ENCODE data around the gene CCPG1.
"Not testable (repeated sequence)": the region's sequence is repeated elsewhere in the genome, so short reads cannot be mapped to it uniquely, and the experiment has no call there.

Gene CCPG1, protein sequence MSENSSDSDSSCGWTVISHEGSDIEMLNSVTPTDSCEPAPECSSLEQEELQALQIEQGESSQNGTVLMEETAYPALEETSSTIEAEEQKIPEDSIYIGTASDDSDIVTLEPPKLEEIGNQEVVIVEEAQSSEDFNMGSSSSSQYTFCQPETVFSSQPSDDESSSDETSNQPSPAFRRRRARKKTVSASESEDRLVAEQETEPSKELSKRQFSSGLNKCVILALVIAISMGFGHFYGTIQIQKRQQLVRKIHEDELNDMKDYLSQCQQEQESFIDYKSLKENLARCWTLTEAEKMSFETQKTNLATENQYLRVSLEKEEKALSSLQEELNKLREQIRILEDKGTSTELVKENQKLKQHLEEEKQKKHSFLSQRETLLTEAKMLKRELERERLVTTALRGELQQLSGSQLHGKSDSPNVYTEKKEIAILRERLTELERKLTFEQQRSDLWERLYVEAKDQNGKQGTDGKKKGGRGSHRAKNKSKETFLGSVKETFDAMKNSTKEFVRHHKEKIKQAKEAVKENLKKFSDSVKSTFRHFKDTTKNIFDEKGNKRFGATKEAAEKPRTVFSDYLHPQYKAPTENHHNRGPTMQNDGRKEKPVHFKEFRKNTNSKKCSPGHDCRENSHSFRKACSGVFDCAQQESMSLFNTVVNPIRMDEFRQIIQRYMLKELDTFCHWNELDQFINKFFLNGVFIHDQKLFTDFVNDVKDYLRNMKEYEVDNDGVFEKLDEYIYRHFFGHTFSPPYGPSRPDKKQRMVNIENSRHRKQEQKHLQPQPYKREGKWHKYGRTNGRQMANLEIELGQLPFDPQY

GRCh38 chr15:55408012-55408928, at the start of gene CCPG1, which contains the start of gene PIERCE2:
Gene CCPG1, minus strand, starts transcription at chr15:55408359. Its CDS starts 18,935 bp downstream, at chr15:55389424.
Gene PIERCE2, plus strand, starts transcription at chr15:55408495. Its CDS starts 274 bp downstream, at chr15:55408769.
- TF ChIP-seq, protein P1, sequence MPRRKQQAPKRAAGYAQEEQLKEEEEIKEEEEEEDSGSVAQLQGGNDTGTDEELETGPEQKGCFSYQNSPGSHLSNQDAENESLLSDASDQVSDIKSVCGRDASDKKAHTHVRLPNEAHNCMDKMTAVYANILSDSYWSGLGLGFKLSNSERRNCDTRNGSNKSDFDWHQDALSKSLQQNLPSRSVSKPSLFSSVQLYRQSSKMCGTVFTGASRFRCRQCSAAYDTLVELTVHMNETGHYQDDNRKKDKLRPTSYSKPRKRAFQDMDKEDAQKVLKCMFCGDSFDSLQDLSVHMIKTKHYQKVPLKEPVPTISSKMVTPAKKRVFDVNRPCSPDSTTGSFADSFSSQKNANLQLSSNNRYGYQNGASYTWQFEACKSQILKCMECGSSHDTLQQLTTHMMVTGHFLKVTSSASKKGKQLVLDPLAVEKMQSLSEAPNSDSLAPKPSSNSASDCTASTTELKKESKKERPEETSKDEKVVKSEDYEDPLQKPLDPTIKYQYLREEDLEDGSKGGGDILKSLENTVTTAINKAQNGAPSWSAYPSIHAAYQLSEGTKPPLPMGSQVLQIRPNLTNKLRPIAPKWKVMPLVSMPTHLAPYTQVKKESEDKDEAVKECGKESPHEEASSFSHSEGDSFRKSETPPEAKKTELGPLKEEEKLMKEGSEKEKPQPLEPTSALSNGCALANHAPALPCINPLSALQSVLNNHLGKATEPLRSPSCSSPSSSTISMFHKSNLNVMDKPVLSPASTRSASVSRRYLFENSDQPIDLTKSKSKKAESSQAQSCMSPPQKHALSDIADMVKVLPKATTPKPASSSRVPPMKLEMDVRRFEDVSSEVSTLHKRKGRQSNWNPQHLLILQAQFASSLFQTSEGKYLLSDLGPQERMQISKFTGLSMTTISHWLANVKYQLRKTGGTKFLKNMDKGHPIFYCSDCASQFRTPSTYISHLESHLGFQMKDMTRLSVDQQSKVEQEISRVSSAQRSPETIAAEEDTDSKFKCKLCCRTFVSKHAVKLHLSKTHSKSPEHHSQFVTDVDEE (CRISPR knock-in tag; IDR thresholded peaks at IDR 0.05): 0 out of 2 replicates have a peak, but pooled peaks have one; percentile 22
- TF ChIP-seq CREB5 (CRISPR knock-in tag; IDR thresholded peaks at IDR 0.05; ENCODE audit: low read depth) (no peak), ZNF565 (CRISPR knock-in tag; conservative IDR thresholded peaks at IDR 0.05; ENCODE audit: low read depth) (no peak), BACH2 (CRISPR knock-in tag; IDR thresholded peaks at IDR 0.05; ENCODE audit: borderline replicate concordance) (no peak), ZNF70 (CRISPR knock-in tag; IDR thresholded peaks at IDR 0.05) (0 out of 2 replicates have a peak, but pooled peaks have one; percentile 7), GLIS3 (CRISPR knock-in tag; IDR thresholded peaks at IDR 0.05) (0 out of 2 replicates have a peak, but pooled peaks have one; percentile 17), CSDC2 (CRISPR knock-in tag; IDR thresholded peaks at IDR 0.05) (0 out of 2 replicates have a peak, but pooled peaks have one; percentile 56), TCF4 (CRISPR knock-in tag; IDR thresholded peaks at IDR 0.05; ENCODE audit: borderline replicate concordance) (peak; percentile 53; the same call in 1 of the 2 replicates)
- peak; percentile 96 for ATAC-seq

DNA sequence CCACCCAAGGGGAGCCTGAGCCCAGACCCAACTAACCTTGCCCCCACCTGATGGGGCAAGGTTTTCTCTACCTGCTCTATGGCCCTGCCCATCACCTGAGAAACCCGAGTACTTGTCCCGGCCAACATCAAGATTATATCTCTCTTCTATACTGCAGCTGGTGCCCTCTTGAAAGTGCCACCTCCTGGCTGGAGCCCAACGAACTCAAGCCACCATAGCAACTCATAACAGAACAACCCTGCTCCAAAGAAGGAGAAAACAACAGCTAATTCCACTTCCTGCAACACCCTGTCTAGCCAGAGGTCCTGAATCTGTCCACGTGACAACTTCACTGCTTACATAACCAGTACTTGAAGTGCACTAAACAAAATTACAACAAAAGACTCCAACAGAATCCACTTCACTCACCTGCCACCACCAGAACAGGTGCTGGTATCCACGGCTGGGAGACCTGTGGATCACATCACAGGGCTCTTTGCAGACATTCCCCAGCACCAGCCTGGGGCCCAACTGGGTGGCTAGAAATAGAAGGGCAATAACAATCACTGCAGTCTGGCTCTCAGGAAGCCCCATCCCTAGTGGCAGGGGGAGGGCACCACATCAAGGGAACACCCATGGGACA, 49.4 kb upstream of the CCPG1 start:
- TF ChIP-seq PPARA (CRISPR knock-in tag; IDR thresholded peaks at IDR 0.05; ENCODE audit: borderline replicate concordance): no peak
- no peak for TF ChIP-seq RARB (CRISPR knock-in tag; IDR thresholded peaks at IDR 0.05)
- no peak for TF ChIP-seq CREB5 (CRISPR knock-in tag; IDR thresholded peaks at IDR 0.05; ENCODE audit: low read depth)
- no peak for TF ChIP-seq ZFP3 (CRISPR knock-in tag; IDR thresholded peaks at IDR 0.05)
- no peak for TF ChIP-seq ZNF70 (CRISPR knock-in tag; IDR thresholded peaks at IDR 0.05)
- no peak for TF ChIP-seq TOX (CRISPR knock-in tag; IDR thresholded peaks at IDR 0.05; ENCODE audit: borderline replicate concordance)
- TF ChIP-seq GLIS3 (CRISPR knock-in tag; IDR thresholded peaks at IDR 0.05): no peak
- no peak for TF ChIP-seq ZFP30 (CRISPR knock-in tag; IDR thresholded peaks at IDR 0.05)
- TF ChIP-seq ZNF8 (CRISPR knock-in tag; IDR thresholded peaks at IDR 0.05): no peak
- TF ChIP-seq BACH2 (CRISPR knock-in tag; IDR thresholded peaks at IDR 0.05; ENCODE audit: borderline replicate concordance): no peak
- no peak for TF ChIP-seq OSR1 (CRISPR knock-in tag; IDR thresholded peaks at IDR 0.05)
- TF ChIP-seq SNAI2 (CRISPR knock-in tag; IDR thresholded peaks at IDR 0.05): no peak
- no peak for TF ChIP-seq PATZ1 (CRISPR knock-in tag; IDR thresholded peaks at IDR 0.05; ENCODE audit: borderline replicate concordance)
- no peak for TF ChIP-seq ISL1 (CRISPR knock-in tag; IDR thresholded peaks at IDR 0.05)
- no peak for TF ChIP-seq ARNTL (CRISPR knock-in tag; IDR thresholded peaks at IDR 0.05; ENCODE audit: borderline replicate concordance, low read depth)
- TF ChIP-seq, protein P1 (CRISPR knock-in tag; IDR thresholded peaks at IDR 0.05): no peak
- TF ChIP-seq ESRRG (CRISPR knock-in tag; IDR thresholded peaks at IDR 0.05): no peak
- TF ChIP-seq CSDC2 (CRISPR knock-in tag; IDR thresholded peaks at IDR 0.05): no peak
- TF ChIP-seq ZC3H10 (CRISPR knock-in tag; IDR thresholded peaks at IDR 0.05): no peak
- ATAC-seq: no peak

DNA sequence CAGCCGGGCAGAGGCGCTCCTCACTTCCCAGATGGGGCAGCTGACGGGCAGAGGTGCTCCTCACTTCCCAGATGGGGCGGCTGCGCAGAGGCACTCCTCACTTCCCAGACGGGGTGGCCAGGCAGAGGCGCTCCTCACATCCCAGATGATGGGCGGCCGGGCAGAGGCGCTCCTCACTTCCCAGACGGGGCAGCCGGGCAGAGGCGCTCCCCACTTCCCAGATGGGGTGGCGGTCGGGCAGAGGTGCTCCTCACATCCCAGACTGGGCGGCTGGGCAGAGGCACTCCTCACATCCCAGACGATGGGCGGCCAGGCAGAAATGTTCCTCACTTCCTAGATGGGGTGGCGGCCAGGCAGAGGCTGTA, 38.9 kb upstream of the CCPG1 start:
- not testable (repeated sequence) for ATAC-seq

DNA sequence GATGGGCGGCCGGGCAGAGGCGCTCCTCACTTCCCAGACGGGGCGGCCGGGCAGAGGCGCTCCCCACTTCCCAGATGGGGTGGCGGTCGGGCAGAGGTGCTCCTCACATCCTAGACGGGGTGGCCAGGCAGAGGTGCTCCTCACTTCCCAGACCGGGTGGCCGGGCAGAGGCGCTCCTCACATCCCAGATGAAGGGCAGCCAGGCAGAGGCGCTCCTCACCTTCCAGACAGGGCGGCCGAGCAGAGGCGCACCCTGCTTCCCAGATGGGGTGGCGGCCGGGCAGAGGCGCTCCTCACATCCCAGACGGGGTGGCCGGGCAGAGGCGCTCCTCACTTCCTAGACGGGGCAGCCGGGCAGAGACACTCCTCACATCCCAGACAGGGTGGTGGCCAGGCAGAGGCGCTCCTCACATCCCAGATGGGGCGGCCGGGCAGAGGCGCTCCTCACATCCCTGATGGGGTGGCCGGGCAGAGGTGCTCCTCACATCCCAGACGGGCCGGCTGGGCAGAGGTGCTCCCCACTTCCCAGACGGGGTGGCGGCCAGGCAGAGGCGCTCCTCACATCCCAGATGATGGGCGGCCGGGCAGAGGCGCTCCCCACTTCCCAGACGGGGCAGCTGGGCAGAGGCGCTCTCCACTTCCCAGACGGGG, 38.3 kb upstream of the CCPG1 start:
- not testable (repeated sequence) for ATAC-seq
